Keratinocyte (primary cell): Measurements from ENCODE around the gene SEC14L1.
"Not testable (repeated sequence)": the region's sequence is repeated elsewhere in the genome, so short reads cannot be mapped to it uniquely, and the experiment has no call there.

ENCODE experiments used
- EZH2 ChIP-seq: IDR thresholded peaks from one replicate; pipeline ENCODE4 v1.6.1; 2012; ENCODE audit warnings: inconsistent platforms, mild to moderate bottlenecking, low read length, moderate library complexity
- TF ChIP-seq, protein P1 (sequence below), 3 experiments: IDR thresholded peaks in 1 of 3; conservative IDR thresholded peaks in 1 of 3; optimal IDR thresholded peaks in 1 of 3; 2 replicates in 2 of 3; 3 replicates in 1 of 3; pipeline versions ENCODE3 to v1.5.1; 2011; ENCODE audit warnings: low read length in 3 of 3, mild to moderate bottlenecking in 3 of 3, moderate library complexity in 2 of 3, control low read depth in 1 of 3, inconsistent platforms in 1 of 3; ENCODE audit not compliant: insufficient read depth in 2 of 3; ENCODE audit errors: extremely low read depth in 1 of 3

DNA sequence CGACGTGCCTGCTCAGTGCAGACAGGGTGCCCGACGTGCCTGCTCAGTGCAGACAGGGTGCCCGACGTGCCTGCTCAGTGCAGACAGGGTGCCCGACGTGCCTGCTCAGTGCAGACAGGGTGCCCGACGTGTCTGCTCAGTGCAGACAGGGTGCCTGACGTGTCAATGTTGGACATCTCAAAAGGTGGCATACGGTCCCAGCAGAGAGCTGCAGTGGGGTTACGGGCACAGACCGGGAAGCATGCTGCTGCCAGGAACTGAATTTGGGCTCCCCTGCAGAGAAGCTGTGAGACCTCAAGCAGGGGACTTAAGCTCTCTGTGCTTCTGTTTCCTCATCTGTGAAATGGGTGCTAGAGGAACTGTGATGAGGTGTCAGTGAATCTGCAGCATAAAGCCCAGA lies 115.2 kb downstream of the SEC14L1 start:
- TF ChIP-seq, protein P1, sequence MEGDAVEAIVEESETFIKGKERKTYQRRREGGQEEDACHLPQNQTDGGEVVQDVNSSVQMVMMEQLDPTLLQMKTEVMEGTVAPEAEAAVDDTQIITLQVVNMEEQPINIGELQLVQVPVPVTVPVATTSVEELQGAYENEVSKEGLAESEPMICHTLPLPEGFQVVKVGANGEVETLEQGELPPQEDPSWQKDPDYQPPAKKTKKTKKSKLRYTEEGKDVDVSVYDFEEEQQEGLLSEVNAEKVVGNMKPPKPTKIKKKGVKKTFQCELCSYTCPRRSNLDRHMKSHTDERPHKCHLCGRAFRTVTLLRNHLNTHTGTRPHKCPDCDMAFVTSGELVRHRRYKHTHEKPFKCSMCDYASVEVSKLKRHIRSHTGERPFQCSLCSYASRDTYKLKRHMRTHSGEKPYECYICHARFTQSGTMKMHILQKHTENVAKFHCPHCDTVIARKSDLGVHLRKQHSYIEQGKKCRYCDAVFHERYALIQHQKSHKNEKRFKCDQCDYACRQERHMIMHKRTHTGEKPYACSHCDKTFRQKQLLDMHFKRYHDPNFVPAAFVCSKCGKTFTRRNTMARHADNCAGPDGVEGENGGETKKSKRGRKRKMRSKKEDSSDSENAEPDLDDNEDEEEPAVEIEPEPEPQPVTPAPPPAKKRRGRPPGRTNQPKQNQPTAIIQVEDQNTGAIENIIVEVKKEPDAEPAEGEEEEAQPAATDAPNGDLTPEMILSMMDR (optimal IDR thresholded peaks at IDR 0.05 in 1 of 3, IDR thresholded peaks at IDR 0.05 in 1 of 3, conservative IDR thresholded peaks at IDR 0.05 in 1 of 3; ENCODE audit: extremely low read depth in 1 of 3, insufficient read depth in 2 of 3, low read length in 3 of 3) = not testable (repeated sequence)
- not testable (repeated sequence) for TF ChIP-seq EZH2
